ENCODE measurements around the gene CPEB1.

CPEB1 gene

GRCh38 chr15:82569834-82570233 is 77.3 kb downstream of the CPEB1 start:
- Mint-ChIP-seq H3K36me3 (ENCODE audit: low read depth) (no peaks in the 10 kb centered on the region), H3K4me3 (no peak overlapping the region), H3K27ac (no peak overlapping the region), H3K9me3 (no peaks in the 10 kb centered on the region), H3K4me1 (peaks cover 13% of the 10 kb centered on the region), H3K27me3 (ENCODE audit: low read depth) (peaks cover 24% of the 10 kb centered on the region)
- TF ChIP-seq CTCF (IDR thresholded peaks at IDR 0.05; ENCODE audit: unreplicated experiment in 3 of 3), result no peak

GRCh38 chr15:82568986-82569385 is 78.2 kb downstream of the CPEB1 start:
- H3K27ac Mint-ChIP-seq, result no peak overlapping the region
- no peaks in the 10 kb centered on the region for H3K36me3 Mint-ChIP-seq (ENCODE audit: low read depth)
- H3K27me3 Mint-ChIP-seq (ENCODE audit: low read depth), result peaks cover 24% of the 10 kb centered on the region
- H3K4me3 Mint-ChIP-seq, result no peak overlapping the region
- H3K9me3 Mint-ChIP-seq, result no peaks in the 10 kb centered on the region
- TF ChIP-seq CTCF (IDR thresholded peaks at IDR 0.05; ENCODE audit: unreplicated experiment in 3 of 3), result no peak
- peaks cover 13% of the 10 kb centered on the region for H3K4me1 Mint-ChIP-seq

- no peaks in the 10 kb centered on the region for H3K9me3 Mint-ChIP-seq
- peaks cover 23% of the 10 kb centered on the region for H3K27me3 Mint-ChIP-seq (ENCODE audit: low read depth)
- no peaks in the 10 kb centered on the region for H3K36me3 Mint-ChIP-seq (ENCODE audit: low read depth)
- H3K4me3 Mint-ChIP-seq, result no peak overlapping the region
- no peak overlapping the region for H3K27ac Mint-ChIP-seq
- peaks cover 12% of the 10 kb centered on the region for H3K4me1 Mint-ChIP-seq
- TF ChIP-seq CTCF (IDR thresholded peaks at IDR 0.05; ENCODE audit: unreplicated experiment in 3 of 3), result no peak
Observed at GRCh38 chr15:82567661-82568060, 79.5 kb downstream of the CPEB1 start.

- Mint-ChIP-seq H3K27me3 (ENCODE audit: low read depth) (peaks cover 26% of the 10 kb centered on the region), H3K9me3 (no peaks in the 10 kb centered on the region), H3K4me1 (peaks cover 6% of the 10 kb centered on the region), H3K36me3 (ENCODE audit: low read depth) (no peaks in the 10 kb centered on the region), H3K4me3 (no peak overlapping the region), H3K27ac (no peak overlapping the region)
- TF ChIP-seq CTCF (IDR thresholded peaks at IDR 0.05; ENCODE audit: unreplicated experiment in 3 of 3), result no peak
Observed at GRCh38 chr15:82566690-82567089, 80.5 kb downstream of the CPEB1 start.

- TF ChIP-seq CTCF (IDR thresholded peaks at IDR 0.05; ENCODE audit: unreplicated experiment in 3 of 3), result no peak
- H3K27ac Mint-ChIP-seq, result no peak overlapping the region
- H3K4me1 Mint-ChIP-seq, result peaks cover 3% of the 10 kb centered on the region
- no peaks in the 10 kb centered on the region for H3K36me3 Mint-ChIP-seq (ENCODE audit: low read depth)
- H3K27me3 Mint-ChIP-seq (ENCODE audit: low read depth), result peaks cover 16% of the 10 kb centered on the region
- no peak overlapping the region for H3K4me3 Mint-ChIP-seq
- H3K9me3 Mint-ChIP-seq, result no peaks in the 10 kb centered on the region
Observed at GRCh38 chr15:82558502-82558901, 88.7 kb downstream of the CPEB1 start.

GRCh38 chr15:82556315-82557035 is 90.7 kb downstream of the CPEB1 start:
- Mint-ChIP-seq H3K27me3 (ENCODE audit: low read depth) (peaks cover 16% of the 10 kb centered on the region), H3K27ac (no peak overlapping the region), H3K36me3 (ENCODE audit: low read depth) (no peaks in the 10 kb centered on the region), H3K4me1 (peaks cover 3% of the 10 kb centered on the region), H3K4me3 (no peak overlapping the region), H3K9me3 (no peaks in the 10 kb centered on the region)
- TF ChIP-seq CTCF (IDR thresholded peaks at IDR 0.05; ENCODE audit: unreplicated experiment in 3 of 3), result no peak
